Transverse colon (tissue), 4 donors: Measurements from ENCODE around the gene SNX5. TPM values are rescaled to one million over a fixed set of nuclear protein-coding genes. Genes with fewer than 3 reads are reported as not detected.

Experiments used
- DNase-seq: peaks from one replicate; pipeline ENCODE4 v3.0.0-alpha.2; 2019
- H3K27ac ChIP-seq, 4 donors: fragments of 200-600 bp; sonication (generic); 2 replicates each; pipeline ENCODE4 v1.5.1; 2016 to 2018; ENCODE audit warnings: inconsistent platforms in 4 of 4
- H3K27me3 ChIP-seq: fragments of 200-600 bp; sonication (generic); 2 replicates; pipeline ENCODE4 v1.5.1; 2017; ENCODE audit warnings: inconsistent platforms
- H3K36me3 ChIP-seq, 4 donors: fragments of 200-600 bp; sonication (generic); 2 replicates each; pipeline ENCODE4 v1.5.1; 2017 to 2019; ENCODE audit warnings: inconsistent platforms in 4 of 4
- H3K4me1 ChIP-seq, 4 donors: fragments of 200-600 bp; sonication (generic); 2 replicates each; pipeline ENCODE4 v1.5.1; 2017 to 2020; ENCODE audit warnings: inconsistent platforms in 4 of 4
- H3K4me3 ChIP-seq, 4 donors: fragments of 200-600 bp; sonication (generic); 1 replicate in 1 of 4; 2 replicates in 3 of 4; pipeline versions ENCODE4 v1.5.1 to v1.6.1; 2017 to 2019; ENCODE audit warnings: inconsistent platforms in 4 of 4
- H3K9me3 ChIP-seq, 2 donors: fragments of 200-600 bp; sonication (generic); 2 replicates each; pipeline ENCODE4 v1.5.1; 2017 to 2019; ENCODE audit warnings: inconsistent platforms in 2 of 2
- CTCF ChIP-seq, 5 experiments: fragments of 200-600 bp in 3 of 5; fragments of 450-650 bp in 2 of 5; sonication (generic) in 3 of 5; IDR thresholded peaks; 1 replicate in 2 of 5; 2 replicates in 3 of 5; pipeline ENCODE4 v1.5.1; 2016 to 2017; ENCODE audit warnings: antibody characterized with exemption in 5 of 5, inconsistent platforms in 3 of 5, mild to moderate bottlenecking in 2 of 5, moderate library complexity in 1 of 5
- EP300 ChIP-seq: sonication (generic); formaldehyde crosslinking; IDR thresholded peaks from one replicate; pipeline ENCODE4 v1.6.1; 2017; ENCODE audit warnings: antibody characterized with exemption, low read depth
- POLR2A ChIP-seq: fragments of 450-650 bp; IDR thresholded peaks from one replicate; pipeline ENCODE4 v1.6.1; 2016; ENCODE audit warnings: antibody characterized with exemption, mild to moderate bottlenecking, moderate library complexity
- POLR2AphosphoS5 ChIP-seq, 3 donors: sonication (generic); formaldehyde crosslinking; IDR thresholded peaks; one replicate each; pipeline ENCODE4 v1.6.1; 2016; ENCODE audit warnings: antibody characterized with exemption in 3 of 3
- WGBS, 2 donors: methylation state at CpG; one replicate each; pipeline ENCODE4 v1.1.5; 2018; ENCODE audit warnings: low coverage in 1 of 2; 5-methylcytosine and 5-hydroxymethylcytosine counted together
- in situ Hi-C, 4 donors: fragments of 200-750 bp; cut with MboI; loops; one replicate each; pipeline versions ENCODE4 v1.15.0 to v1.15.1; 2017; ENCODE audit warnings: low sequenced_read_pairs in 3 of 4, low pct_ligation_motif_present in 1 of 4, low pct_unique_long_range_greater_than_20kb in 1 of 4
- intact Hi-C: fragments of 100-400 bp; cut with DNase I; formaldehyde crosslinking; loops from one replicate; pipeline ENCODE4 v1.15.1; 2023; ENCODE audit warnings: low total_unique reads
- total RNA-seq, 4 donors: library from RNA; depleted of rRNA; stranded (reverse); fragments of >200 nt; gene quantifications; one replicate each; pipeline ENCODE4 v1.1.0, GENCODE V29; 2016

SNX5 gene
- total RNA-seq, 4 donors from 2014 or later = 91.9 to 160 (median 122) TPM

GRCh38 chr20:17909869-17910321 lies 58.7 kb downstream of the SNX5 start:
- peak overlapping the region; percentile 50 to 72 (median 65) for H3K27ac ChIP-seq
- no peak overlapping the region for H3K4me3 ChIP-seq
- peaks cover 2 to 18% (median 4%) of the 10 kb centered on the region in 4 donors for H3K4me1 ChIP-seq
- WGBS, 2 donors = 60 to 68% methylated on average over 1 to 4 of the region's 4 CpGs
- no peaks in the 10 kb centered on the region for H3K9me3 ChIP-seq
- no peak for TF ChIP-seq CTCF (IDR thresholded peaks at IDR 0.05)
- TF ChIP-seq POLR2AphosphoS5 (IDR thresholded peaks at IDR 0.05) = no peak
- no peak for TF ChIP-seq POLR2A
- no peak for TF ChIP-seq EP300
- no peaks in the 10 kb centered on the region for H3K36me3 ChIP-seq
- intact Hi-C loops = loop anchor here (10.0 kb wide), 1 partner anchor 405 kb away; no protein-coding TSS in a partner anchor
- DNase-seq = no peak
- no peaks in the 10 kb centered on the region for H3K27me3 ChIP-seq
- in situ Hi-C loops = loop anchor here in 3 of 4 donors (10.0 to 25.0 kb wide), 4 partner anchors 225 to 398 kb away; partner anchors contain the start of gene RRBP1 (in 1 of the 3)

GRCh38 chr20:17905544-17905943 lies 63.0 kb downstream of the SNX5 start:
- Histone ChIP-seq H3K4me3 (no peak overlapping the region), H3K9me3 (no peaks in the 10 kb centered on the region), H3K27me3 (no peaks in the 10 kb centered on the region), H3K27ac (no peak overlapping the region), H3K4me1 (peaks cover 0 to 8% (median 0%) of the 10 kb centered on the region in 4 donors), H3K36me3 (no peaks in the 10 kb centered on the region)
- in situ Hi-C loops (loop anchor here in 3 of 4 donors (10.0 to 25.0 kb wide), 4 partner anchors 221 to 393 kb away; partner anchors contain the start of gene RRBP1 (in 1 of the 3)), intact Hi-C loops (loop anchor here (10.0 kb wide), 1 partner anchor 401 kb away; no protein-coding TSS in a partner anchor)
- TF ChIP-seq POLR2A (no peak), CTCF (IDR thresholded peaks at IDR 0.05) (no peak), EP300 (no peak), POLR2AphosphoS5 (IDR thresholded peaks at IDR 0.05) (no peak)
- 92% methylated on average over 7 of the region's 7 CpGs for WGBS, 2 donors
- DNase-seq = no peak

GRCh38 chr20:17904027-17904426 lies 64.6 kb downstream of the SNX5 start:
- Histone ChIP-seq H3K4me3 (no peak overlapping the region), H3K4me1 (no peaks in the 10 kb centered on the region), H3K27ac (no peak overlapping the region), H3K9me3 (no peaks in the 10 kb centered on the region), H3K36me3 (no peaks in the 10 kb centered on the region), H3K27me3 (no peaks in the 10 kb centered on the region)
- TF ChIP-seq CTCF (IDR thresholded peaks at IDR 0.05) = no peak
- no peak for TF ChIP-seq POLR2A
- TF ChIP-seq POLR2AphosphoS5 (IDR thresholded peaks at IDR 0.05) = no peak
- no peak for TF ChIP-seq EP300
- WGBS, 2 donors = 50 to 68% methylated on average over 1 to 3 of the region's 3 CpGs
- intact Hi-C loops (loop anchor here (10.0 kb wide), 1 partner anchor 399 kb away; no protein-coding TSS in a partner anchor), in situ Hi-C loops (loop anchor here in 3 of 4 donors (10.0 to 25.0 kb wide), 4 partner anchors 219 to 392 kb away; partner anchors contain the start of gene RRBP1 (in 1 of the 3))
- DNase-seq = no peak

GRCh38 chr20:17902531-17903083 lies 66.0 kb downstream of the SNX5 start:
- Histone ChIP-seq H3K4me1 (peaks cover 0 to 6% (median 0%) of the 10 kb centered on the region in 4 donors), H3K27me3 (no peaks in the 10 kb centered on the region), H3K36me3 (no peaks in the 10 kb centered on the region), H3K9me3 (no peaks in the 10 kb centered on the region), H3K27ac (no peak overlapping the region), H3K4me3 (no peak overlapping the region)
- WGBS, 2 donors = 56% methylated on average over 4 of the region's 4 CpGs; no CpG with 5 or more reads in 1 of the 2 donors
- intact Hi-C loops = loop anchor here (10.0 kb wide), 1 partner anchor 398 kb away; no protein-coding TSS in a partner anchor
- no peak for DNase-seq
- no peak for TF ChIP-seq CTCF (IDR thresholded peaks at IDR 0.05)
- TF ChIP-seq POLR2A = no peak
- no peak for TF ChIP-seq EP300
- TF ChIP-seq POLR2AphosphoS5 (IDR thresholded peaks at IDR 0.05) = no peak
- in situ Hi-C loops = loop anchor here in 3 of 4 donors (10.0 to 25.0 kb wide), 4 partner anchors 218 to 390 kb away; partner anchors contain the start of gene RRBP1 (in 1 of the 3)
